KOPT-K1 (cell line): ENCODE results near the gene PLCB3.

Experiments
- H3K27ac ChIP-seq: fragments of 200-600 bp; sonication (generic); 2 replicates; pipeline ENCODE4 v1.5.1; 2016; ENCODE audit warnings: antibody characterized with exemption, mild to moderate bottlenecking, low read depth, low read length; ENCODE audit not compliant: poor library complexity, severe bottlenecking
- H3K36me3 ChIP-seq: fragments of 200-600 bp; sonication (generic); 2 replicates; pipeline ENCODE4 v1.5.1; 2017; ENCODE audit warnings: antibody characterized with exemption, mild to moderate bottlenecking, low read length, moderate library complexity; ENCODE audit not compliant: insufficient read depth
- H3K9me3 ChIP-seq: fragments of 200-600 bp; sonication (generic); 2 replicates; pipeline ENCODE4 v1.5.1; 2017; ENCODE audit warnings: antibody characterized with exemption, low read length, mild to moderate bottlenecking; ENCODE audit not compliant: insufficient read depth, poor library complexity, severe bottlenecking

The PLCB3 gene

DNA sequence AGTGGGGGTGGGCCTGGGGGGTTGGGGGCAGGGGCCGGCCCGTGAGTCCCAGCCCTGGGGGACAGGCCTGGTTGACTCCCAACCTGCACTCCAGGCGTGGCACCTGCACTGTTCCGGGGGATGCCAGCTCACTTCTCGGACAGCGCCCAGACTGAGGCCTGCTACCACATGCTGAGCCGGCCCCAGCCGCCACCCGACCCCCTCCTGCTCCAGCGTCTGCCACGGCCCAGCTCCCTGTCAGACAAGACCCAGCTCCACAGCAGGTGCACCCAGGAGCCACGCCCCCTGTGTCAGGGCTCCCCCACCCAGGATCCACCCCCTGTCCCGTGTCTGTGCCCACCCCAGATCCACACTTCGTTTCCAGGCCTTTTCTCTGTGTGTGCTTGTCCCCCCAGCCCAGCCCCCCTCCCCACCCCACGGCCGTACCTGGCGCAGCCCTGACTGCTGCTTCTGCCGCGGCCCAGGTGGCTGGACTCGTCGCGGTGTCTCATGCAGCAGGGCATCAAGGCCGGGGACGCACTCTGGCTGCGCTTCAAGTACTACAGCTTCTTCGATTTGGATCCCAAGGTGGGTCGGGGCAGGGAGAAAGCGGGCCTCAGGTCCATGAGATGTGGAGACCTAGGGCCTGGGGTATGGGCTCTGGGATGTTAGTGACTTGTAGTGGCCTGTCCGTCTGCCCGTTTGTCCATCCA is 40.0 kb upstream of the PLCB3 start:
- H3K9me3 ChIP-seq = no peaks in the 10 kb centered on the region
- no peak overlapping the region for H3K27ac ChIP-seq
- peaks cover 79% of the 10 kb centered on the region for H3K36me3 ChIP-seq

- Histone ChIP-seq H3K36me3 (peaks cover 96% of the 10 kb centered on the region), H3K27ac (no peak overlapping the region)
These were observed 34.5 kb upstream of the PLCB3 start for GRCh38 chr11:64216879-64217278.

GRCh38 chr11:64218628-64219353 is 32.5 kb upstream of the PLCB3 start:
- H3K27ac ChIP-seq = no peak overlapping the region
- H3K36me3 ChIP-seq = peaks cover 92% of the 10 kb centered on the region
- H3K9me3 ChIP-seq = no peaks in the 10 kb centered on the region

More at GRCh38 chr11:64216879-64217278, 34.5 kb upstream of the PLCB3 start:
- no peaks in the 10 kb centered on the region for H3K9me3 ChIP-seq

DNA sequence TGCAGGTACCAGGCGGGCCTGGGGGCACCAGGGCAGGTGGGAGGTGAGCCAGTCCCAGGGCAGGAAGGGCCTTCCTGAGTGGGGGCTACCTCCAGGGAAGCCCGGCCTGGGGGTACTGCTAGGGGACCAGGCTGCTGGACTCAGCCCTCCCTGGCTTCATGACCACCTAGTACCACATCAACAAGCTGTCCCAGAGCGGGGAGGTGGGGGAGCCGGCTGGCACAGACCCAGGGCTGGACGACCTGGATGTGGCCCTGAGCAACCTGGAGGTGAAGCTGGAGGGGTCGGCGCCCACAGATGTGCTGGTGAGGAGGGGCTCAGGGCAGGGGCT is 32.0 kb upstream of the PLCB3 start:
- Histone ChIP-seq H3K9me3 (no peaks in the 10 kb centered on the region), H3K27ac (no peak overlapping the region), H3K36me3 (peaks cover 92% of the 10 kb centered on the region)

DNA sequence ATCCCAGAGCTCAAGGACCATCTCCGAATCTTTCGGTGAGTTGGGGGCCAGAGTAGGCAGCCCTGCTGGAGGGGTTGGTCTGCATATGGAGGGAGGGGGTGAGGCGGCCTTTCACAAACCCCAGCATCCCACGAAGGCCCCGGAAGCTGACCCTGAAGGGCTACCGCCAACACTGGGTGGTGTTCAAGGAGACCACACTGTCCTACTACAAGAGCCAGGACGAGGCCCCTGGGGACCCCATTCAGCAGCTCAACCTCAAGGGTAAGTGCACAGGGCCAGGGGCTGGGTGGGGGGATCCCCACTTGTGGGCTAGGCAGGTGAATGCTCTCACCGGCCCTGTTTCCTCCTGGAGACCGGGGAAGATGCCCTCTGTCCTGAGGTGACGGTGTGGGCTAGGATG is 31.6 kb upstream of the PLCB3 start:
- H3K9me3 ChIP-seq = no peaks in the 10 kb centered on the region
- H3K27ac ChIP-seq = no peak overlapping the region
- H3K36me3 ChIP-seq = peaks cover 91% of the 10 kb centered on the region

DNA sequence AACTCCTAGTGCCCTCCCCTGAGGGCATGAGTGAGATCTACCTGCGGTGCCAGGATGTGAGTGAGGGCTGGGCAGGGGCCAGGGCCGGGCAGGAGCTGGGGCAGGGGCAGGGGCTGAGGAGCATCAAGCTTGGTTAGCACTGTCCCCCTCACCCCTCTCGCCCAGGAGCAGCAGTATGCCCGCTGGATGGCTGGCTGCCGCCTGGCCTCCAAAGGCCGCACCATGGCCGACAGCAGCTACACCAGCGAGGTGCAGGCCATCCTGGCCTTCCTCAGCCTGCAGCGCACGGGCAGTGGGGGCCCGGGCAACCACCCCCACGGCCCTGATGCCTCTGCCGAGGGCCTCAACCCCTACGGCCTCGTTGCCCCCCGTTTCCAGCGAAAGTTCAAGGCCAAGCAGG is 31.1 kb upstream of the PLCB3 start:
- Histone ChIP-seq H3K36me3 (peaks cover 86% of the 10 kb centered on the region), H3K9me3 (no peaks in the 10 kb centered on the region), H3K27ac (no peak overlapping the region)

GRCh38 chr11:64220798-64221197 is 30.5 kb upstream of the PLCB3 start:
- Histone ChIP-seq H3K9me3 (no peaks in the 10 kb centered on the region), H3K27ac (no peak overlapping the region), H3K36me3 (peaks cover 81% of the 10 kb centered on the region)

DNA sequence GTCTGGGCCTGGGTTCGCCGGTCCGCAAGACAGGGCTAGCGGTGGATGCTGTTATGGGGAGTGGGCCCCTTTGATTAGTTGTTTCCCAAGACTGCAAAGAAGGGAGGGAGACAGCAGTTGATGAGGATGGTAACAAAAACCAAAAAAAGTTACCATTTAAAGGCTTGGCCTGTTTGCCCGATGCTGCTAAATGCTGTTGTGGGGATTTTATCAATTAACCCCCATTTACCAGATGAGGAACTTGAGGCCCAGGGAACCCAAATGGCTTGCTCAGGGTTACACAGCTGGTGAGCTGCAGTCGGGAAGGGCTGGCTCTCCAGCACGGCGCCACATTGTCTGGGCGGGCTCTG is 28.7 kb upstream of the PLCB3 start:
- Histone ChIP-seq H3K9me3 (no peaks in the 10 kb centered on the region), H3K36me3 (peaks cover 64% of the 10 kb centered on the region), H3K27ac (no peak overlapping the region)

DNA sequence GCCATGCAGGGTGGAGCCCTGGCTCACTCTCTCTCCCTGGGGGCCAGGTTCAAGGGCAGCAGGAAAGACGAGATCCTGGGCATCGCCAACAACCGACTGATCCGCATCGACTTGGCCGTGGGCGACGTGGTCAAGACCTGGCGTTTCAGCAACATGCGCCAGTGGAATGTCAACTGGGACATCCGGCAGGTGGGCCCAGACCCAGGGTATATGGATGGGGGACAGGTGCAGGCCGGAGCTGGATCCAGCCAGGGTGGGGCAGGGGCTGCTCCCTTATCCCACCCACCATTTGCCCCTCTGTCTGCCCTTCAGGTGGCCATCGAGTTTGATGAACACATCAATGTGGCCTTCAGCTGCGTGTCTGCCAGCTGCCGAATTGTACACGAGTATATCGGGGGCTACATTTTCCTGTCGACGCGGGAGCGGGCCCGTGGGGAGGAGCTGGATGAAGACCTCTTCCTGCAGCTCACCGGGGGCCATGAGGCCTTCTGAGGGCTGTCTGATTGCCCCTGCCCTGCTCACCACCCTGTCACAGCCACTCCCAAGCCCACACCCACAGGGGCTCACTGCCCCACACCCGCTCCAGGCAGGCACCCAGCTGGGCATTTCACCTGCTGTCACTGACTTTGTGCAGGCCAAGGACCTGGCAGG is 28.2 kb upstream of the PLCB3 start:
- no peak overlapping the region for H3K27ac ChIP-seq
- H3K36me3 ChIP-seq = peaks cover 59% of the 10 kb centered on the region
- H3K9me3 ChIP-seq = no peaks in the 10 kb centered on the region

DNA sequence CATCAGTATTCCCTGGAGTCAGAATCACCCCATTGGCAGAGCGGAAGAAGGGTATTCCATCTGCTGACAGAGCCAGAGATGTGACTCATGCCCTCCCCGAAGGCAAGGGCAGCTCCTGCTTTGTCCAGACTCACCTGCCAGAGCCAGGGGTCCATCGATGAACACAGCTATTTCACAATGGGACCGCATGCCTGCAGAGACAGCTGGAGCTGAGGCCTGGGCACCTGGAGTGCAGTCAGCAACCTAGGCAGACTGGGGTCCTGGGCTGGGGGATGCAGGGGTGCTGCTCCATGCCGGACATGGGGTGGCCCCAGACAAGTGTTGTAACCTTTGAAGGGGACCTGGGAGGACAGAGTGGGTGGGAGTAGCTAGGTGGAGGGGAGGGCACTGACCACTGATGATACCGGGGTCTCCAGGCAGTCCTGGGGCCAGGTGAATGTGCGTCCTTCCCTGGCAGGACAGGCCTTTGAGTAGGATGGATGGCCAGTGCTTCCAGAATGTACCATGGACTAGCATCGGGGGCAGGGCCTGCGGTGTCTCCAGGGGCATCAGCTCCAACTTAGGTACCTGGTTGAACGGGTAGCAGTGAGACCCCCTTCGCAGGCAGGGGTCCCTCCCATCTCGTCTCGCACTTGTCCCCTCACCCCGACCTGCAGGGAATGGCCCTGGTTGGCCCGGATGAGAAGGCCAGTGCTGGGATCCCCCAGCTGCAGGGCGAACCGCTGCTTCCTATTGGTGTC is 27.0 kb upstream of the PLCB3 start:
- peaks cover 51% of the 10 kb centered on the region for H3K36me3 ChIP-seq
- H3K9me3 ChIP-seq = no peaks in the 10 kb centered on the region
- peak overlapping the region; percentile 92 for H3K27ac ChIP-seq

DNA sequence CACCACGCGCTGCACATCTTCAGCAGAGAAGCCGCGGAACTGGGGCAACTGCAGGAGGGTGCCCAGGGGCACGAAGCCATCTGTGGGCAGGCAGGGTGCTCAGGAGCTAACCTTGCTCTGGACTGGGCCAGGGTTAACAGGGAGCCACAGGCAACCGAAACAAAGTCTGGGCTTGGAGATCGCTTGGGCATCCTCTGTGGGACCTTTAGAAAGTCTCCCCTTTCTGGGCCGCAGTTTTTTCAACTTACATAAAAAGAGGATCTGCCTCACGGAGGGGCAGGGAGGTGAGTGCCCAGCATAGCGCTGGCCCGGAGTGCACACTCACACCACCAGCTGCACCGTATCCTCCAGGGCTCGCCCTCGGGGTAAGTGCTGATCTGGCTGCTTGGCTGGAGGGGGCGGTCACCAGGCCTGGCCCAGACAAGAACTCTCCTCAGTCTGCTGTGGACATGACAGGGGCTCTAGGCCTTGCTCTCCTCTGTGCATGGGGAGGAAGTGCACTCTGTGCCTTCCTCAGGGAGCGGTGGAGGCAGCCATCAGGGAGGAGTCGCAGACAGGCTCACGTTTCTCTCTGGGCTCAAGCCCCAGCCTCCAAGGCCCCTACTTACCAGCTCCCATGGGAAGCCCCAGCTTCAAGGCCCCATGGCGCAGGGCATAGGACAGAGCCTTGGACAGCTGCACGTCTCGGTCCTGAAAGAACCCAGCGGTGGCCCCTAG is 26.3 kb upstream of the PLCB3 start:
- Histone ChIP-seq H3K27ac (peak overlapping the region; percentile 92), H3K9me3 (no peaks in the 10 kb centered on the region), H3K36me3 (peaks cover 43% of the 10 kb centered on the region)

DNA sequence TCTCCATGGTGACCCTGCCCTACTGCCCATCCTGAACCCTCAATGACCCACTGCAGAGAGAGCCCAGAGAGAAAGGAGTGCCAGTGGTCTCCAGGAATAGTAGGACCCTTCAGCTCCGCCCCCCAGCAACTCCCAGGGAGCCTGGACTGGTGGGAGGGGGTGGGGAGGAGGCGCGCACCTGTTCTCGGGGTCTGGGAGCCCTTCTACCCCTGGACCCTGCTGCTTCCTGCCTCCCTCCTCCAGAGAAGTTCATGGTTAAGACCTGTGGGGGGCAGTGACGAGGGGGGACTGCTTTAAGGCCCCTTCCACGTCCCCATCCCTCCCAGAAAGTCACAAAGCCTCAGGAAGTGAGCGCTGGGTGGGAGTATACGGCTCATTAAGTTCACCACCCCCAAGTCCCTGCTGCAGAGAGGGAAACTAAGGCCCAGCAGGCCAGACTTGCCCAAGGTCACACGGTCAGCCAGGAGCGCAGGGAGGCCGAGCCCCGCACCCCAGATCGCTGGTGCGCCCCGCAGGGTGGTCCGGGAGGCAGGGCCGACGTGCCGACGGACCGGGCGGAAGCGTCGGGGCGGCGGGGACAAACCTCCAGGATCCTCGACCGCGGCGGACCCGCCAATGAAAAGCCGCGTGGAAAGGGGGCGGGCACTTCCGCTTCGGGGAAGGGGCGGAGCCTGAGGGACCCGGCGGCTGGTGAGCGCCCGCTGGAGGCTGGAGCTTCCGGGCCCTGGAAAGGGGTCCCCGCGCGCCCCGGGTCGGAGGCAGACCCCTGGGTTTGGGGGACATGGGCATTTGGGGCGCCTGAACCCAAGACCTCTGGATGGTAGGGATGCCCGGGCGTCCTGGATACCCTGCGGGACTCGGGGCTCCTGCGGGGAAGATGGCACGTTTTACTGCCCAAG is 25.5 kb upstream of the PLCB3 start, which contains the start of the genes NUDT22 and TRPT1:
Gene NUDT22 (plus strand): TSS at position 667 of the 899 bp plus-strand sequence. CDS start 379 bp downstream, outside the sequence.
Gene TRPT1 (minus strand): TSS at position 579 of the 899 bp plus-strand sequence. CDS start 326 bp downstream, at position 253.
- Histone ChIP-seq H3K9me3 (no peaks in the 10 kb centered on the region), H3K27ac (peak within 1 kb of the TSS; percentile 92), H3K36me3 (peaks cover 35% of the 10 kb centered on the region)

- no peaks in the 10 kb centered on the region for H3K9me3 ChIP-seq
- H3K36me3 ChIP-seq = peaks cover 28% of the 10 kb centered on the region
- peak overlapping the region; percentile 92 for H3K27ac ChIP-seq
These were observed 24.8 kb upstream of the PLCB3 start for GRCh38 chr11:64226507-64227051.
